Osteoblast (primary cell): ENCODE measurements around the gene UNC80. TPM values are rescaled to one million over a fixed set of nuclear protein-coding genes. Genes with fewer than 3 reads are reported as not detected.

Experiments used
- DNase-seq: peaks from one replicate; pipeline ENCODE4 v3.0.0; 2011; ENCODE audit warnings: low spot score, mixed read lengths; ENCODE audit not compliant: insufficient read length; ENCODE audit errors: missing footprints
- H2AFZ ChIP-seq: 2 replicates; pipeline ENCODE4 v1.6.0; 2011; ENCODE audit warnings: mild to moderate bottlenecking, low read length
- H3K27ac ChIP-seq: 2 replicates; pipeline ENCODE4 v1.5.1; 2011; ENCODE audit warnings: mild to moderate bottlenecking, low read depth, low read length, moderate library complexity
- H3K27me3 ChIP-seq: 2 replicates; pipeline ENCODE4 v1.6.0; 2012; ENCODE audit warnings: mild to moderate bottlenecking, control low read depth, inconsistent platforms, low read length, moderate library complexity; ENCODE audit not compliant: insufficient read depth
- H3K36me3 ChIP-seq: 2 replicates; pipeline ENCODE4 v1.5.1; 2011; ENCODE audit warnings: mild to moderate bottlenecking, low read length, control low read depth, moderate library complexity; ENCODE audit not compliant: insufficient read depth
- H3K4me1 ChIP-seq: 2 replicates; pipeline ENCODE4 v1.5.1; 2011; ENCODE audit warnings: mild to moderate bottlenecking, low read length, control low read depth, moderate library complexity; ENCODE audit not compliant: insufficient read depth
- H3K4me2 ChIP-seq: 2 replicates; pipeline ENCODE4 v1.6.0; 2011; ENCODE audit warnings: mild to moderate bottlenecking, low read length; ENCODE audit not compliant: insufficient read depth
- H3K4me3 ChIP-seq: fragments of 200-600 bp; sonication (generic); 3 replicates; pipeline ENCODE4 v1.5.1; 2012; ENCODE audit warnings: mild to moderate bottlenecking, low read length, inconsistent platforms; ENCODE audit not compliant: insufficient read depth
- H3K79me2 ChIP-seq: 2 replicates; pipeline ENCODE4 v1.6.0; 2012; ENCODE audit warnings: mild to moderate bottlenecking, low read length, control low read depth, inconsistent platforms; ENCODE audit not compliant: insufficient read depth
- H3K9me3 ChIP-seq: 2 replicates; pipeline ENCODE4 v1.5.1; 2011; ENCODE audit warnings: low read depth, low read length, control low read depth
- H4K20me1 ChIP-seq: 2 replicates; pipeline ENCODE4 v1.6.0; 2012; ENCODE audit warnings: mild to moderate bottlenecking, low read length, control low read depth; ENCODE audit not compliant: insufficient read depth
- CTCF ChIP-seq: IDR thresholded peaks from 2 replicates; pipeline ENCODE4 v1.5.1; 2011; ENCODE audit warnings: mild to moderate bottlenecking, low read depth, low read length, moderate library complexity; ENCODE audit errors: extremely low read depth
- total RNA-seq: library from RNA; depleted of rRNA; stranded (reverse); fragments of >200 nt; gene quantifications from 2 replicates; pipeline ENCODE4 v1.2.3, GENCODE V29; 2012

The UNC80 gene
- total RNA-seq, 1 donor = not detected

GRCh38 chr2:209936106-209936666, 164.6 kb downstream of the UNC80 start:
- H3K27ac ChIP-seq = no peak overlapping the region
- TF ChIP-seq CTCF = no peak
- no peak overlapping the region for H3K4me2 ChIP-seq
- H3K9me3 ChIP-seq = no peaks in the 10 kb centered on the region
- no peaks in the 10 kb centered on the region for H3K27me3 ChIP-seq
- peaks cover 2% of the 10 kb centered on the region for H3K4me1 ChIP-seq
- H2AFZ ChIP-seq = no peak overlapping the region
- H3K36me3 ChIP-seq = no peaks in the 10 kb centered on the region
- DNase-seq = no peak
- no peak overlapping the region for H3K4me3 ChIP-seq
- no peaks in the 10 kb centered on the region for H3K79me2 ChIP-seq
- no peaks in the 10 kb centered on the region for H4K20me1 ChIP-seq

- Histone ChIP-seq H3K79me2 (no peaks in the 10 kb centered on the region), H3K4me2 (no peak overlapping the region), H3K9me3 (no peaks in the 10 kb centered on the region), H3K27me3 (no peaks in the 10 kb centered on the region), H2AFZ (no peak overlapping the region), H4K20me1 (no peaks in the 10 kb centered on the region), H3K4me3 (no peak overlapping the region), H3K36me3 (no peaks in the 10 kb centered on the region), H3K27ac (no peak overlapping the region), H3K4me1 (peaks cover 2% of the 10 kb centered on the region)
- TF ChIP-seq CTCF = no peak
- no peak for DNase-seq
Observed at GRCh38 chr2:209937893-209938292, 166.3 kb downstream of the UNC80 start.

GRCh38 chr2:209938906-209939305, 167.3 kb downstream of the UNC80 start:
- Histone ChIP-seq H3K36me3 (no peaks in the 10 kb centered on the region), H3K4me2 (no peak overlapping the region), H3K27me3 (no peaks in the 10 kb centered on the region), H3K27ac (no peak overlapping the region), H2AFZ (no peak overlapping the region), H3K4me3 (no peak overlapping the region), H4K20me1 (no peaks in the 10 kb centered on the region), H3K4me1 (no peaks in the 10 kb centered on the region), H3K9me3 (no peaks in the 10 kb centered on the region), H3K79me2 (no peaks in the 10 kb centered on the region)
- no peak for TF ChIP-seq CTCF
- DNase-seq = no peak

- Histone ChIP-seq H4K20me1 (no peaks in the 10 kb centered on the region), H3K4me3 (no peak overlapping the region), H3K4me1 (no peaks in the 10 kb centered on the region), H3K9me3 (no peaks in the 10 kb centered on the region), H3K79me2 (no peaks in the 10 kb centered on the region), H2AFZ (no peak overlapping the region), H3K27ac (no peak overlapping the region), H3K4me2 (no peak overlapping the region), H3K27me3 (no peaks in the 10 kb centered on the region), H3K36me3 (no peaks in the 10 kb centered on the region)
- no peak for TF ChIP-seq CTCF
- no peak for DNase-seq
Observed at GRCh38 chr2:209940936-209941335, 169.3 kb downstream of the UNC80 start.
